Anterior cingulate cortex (tissue), 58 donors: ENCODE results near the gene IP6K1.

Experiments
- DNase-seq, 58 donors: peaks; one replicate each; lab custom pipeline; 2025; lab: John Stamatoyannopoulos, UW

Gene IP6K1

DNA sequence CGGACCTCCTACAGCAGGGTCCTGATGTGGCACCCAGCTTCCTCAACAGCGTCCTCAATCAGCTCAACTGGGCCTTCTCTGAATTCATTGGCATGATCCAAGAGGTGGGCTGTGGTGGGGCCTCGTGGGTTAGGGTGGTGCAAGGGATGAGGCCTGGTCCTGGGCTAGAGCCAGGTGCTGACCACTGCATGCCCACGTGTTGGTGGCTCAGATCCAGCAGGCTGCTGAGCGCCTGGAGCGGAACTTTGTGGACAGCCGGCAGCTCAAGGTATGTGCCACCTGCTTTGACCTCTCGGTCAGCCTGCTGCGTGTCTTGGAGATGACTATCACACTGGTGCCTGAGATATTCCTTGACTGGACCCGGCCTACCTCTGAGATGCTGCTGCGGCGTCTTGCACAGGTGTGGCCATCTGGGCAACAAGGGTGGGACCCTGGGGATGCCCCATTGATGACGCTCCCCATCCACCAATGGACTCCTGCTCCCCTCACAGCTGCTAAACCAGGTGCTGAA is 70.7 kb downstream of the IP6K1 start:
- DNase-seq = no peak

DNA sequence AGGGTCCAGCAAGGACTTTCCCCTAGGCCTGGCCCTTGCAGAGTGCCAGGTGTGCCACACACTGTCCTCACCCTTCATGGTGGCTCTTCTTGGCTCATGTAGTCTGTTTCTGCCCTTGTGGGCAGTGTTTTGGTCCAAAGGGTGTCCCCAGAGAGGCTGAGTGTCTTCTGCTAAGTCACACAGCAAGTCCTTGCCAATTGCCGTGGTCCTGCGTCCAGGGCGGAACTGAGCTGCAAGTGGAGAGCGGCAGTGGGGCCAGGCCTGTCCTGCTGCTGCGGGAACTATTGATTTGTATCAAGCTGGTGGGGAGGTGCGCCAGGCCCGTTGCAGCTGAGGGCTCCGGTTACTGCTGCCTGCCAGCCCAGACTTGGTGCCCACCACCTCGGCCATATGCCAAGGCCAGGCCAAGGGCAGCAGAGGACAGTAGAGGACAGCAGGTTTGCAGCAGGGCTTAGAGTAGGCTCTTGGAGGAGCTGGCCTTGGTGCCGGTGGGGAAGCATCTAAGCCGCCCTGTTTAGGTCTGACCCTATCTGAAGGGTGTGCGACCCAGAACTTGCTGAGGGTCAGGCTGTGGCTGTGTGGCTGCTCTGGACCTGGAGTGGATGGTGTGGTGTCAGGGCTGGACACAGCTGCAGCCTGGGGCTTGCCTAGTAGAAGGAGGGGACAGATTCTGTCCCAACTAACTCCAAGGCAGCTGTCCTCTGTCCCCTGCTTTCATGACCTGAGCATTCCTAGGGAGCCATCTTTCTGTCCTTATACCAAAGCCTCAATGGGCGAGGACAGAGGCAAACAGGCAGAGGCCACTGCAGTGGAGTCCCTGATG is 71.4 kb downstream of the IP6K1 start:
- DNase-seq = no peak

- no peak for DNase-seq
These were observed 72.8 kb downstream of the IP6K1 start for GRCh38 chr3:49713336-49714105.

- no peak for DNase-seq
These were observed 73.6 kb downstream of the IP6K1 start for GRCh38 chr3:49712631-49713317.

GRCh38 chr3:49712166-49712565 is 74.2 kb downstream of the IP6K1 start:
- no peak for DNase-seq

- DNase-seq = no peak
These were observed 74.9 kb downstream of the IP6K1 start for GRCh38 chr3:49711489-49711888.

DNA sequence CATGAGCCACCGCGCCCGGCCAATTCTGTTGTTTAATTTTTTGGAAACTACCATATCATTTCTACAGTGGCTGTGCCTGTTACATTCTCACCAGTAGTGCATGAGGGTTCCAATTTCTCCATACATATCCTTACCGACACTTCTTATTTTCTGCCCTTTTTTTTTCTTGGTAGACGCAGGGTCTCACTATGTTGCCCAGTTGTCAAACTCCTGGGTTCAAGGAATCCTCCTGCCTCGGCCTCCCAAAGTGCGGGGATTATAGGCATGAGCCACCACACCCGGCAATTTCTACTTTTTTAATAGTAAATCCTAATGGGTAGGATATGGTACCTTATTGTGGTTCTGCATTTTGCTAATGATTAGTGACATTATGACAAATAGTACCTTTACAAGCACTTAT is 76.5 kb downstream of the IP6K1 start:
- no peak for DNase-seq

GRCh38 chr3:49707113-49707480 is 79.2 kb downstream of the IP6K1 start:
- DNase-seq = peak in 6 of 58 donors; percentile 8 to 43 (median 24)

DNA sequence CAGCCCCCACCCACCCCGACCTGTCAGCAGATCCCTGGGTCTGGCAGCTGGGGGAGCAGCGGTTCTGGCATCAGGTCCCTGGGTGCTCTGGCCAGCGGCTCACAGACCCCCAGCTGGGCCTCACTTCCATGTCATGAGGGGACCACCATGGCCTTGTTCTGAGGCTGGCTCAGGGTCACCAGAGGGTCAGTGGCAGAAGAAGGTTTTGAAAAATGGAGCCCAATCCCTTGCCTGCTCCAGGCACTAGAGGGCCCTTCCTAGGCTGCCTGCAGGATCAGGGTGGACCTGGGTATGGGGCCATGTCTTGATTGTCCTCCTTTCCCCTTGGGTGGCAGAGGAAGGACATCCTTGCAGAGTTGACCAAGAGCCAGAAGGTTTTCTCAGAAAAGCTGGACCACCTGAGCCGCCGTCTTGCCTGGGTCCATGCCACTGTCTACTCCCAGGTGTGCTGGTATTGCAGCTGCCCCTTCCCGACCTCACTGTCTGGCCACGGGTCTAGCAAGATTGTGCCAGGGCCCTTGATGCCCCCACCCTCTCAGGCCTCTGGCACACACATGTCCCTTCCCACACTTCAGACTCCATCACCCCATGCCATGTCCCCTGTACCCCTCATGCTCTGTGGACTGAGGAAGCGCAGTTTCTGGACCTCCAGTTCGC is 79.8 kb downstream of the IP6K1 start:
- DNase-seq = no peak

DNA sequence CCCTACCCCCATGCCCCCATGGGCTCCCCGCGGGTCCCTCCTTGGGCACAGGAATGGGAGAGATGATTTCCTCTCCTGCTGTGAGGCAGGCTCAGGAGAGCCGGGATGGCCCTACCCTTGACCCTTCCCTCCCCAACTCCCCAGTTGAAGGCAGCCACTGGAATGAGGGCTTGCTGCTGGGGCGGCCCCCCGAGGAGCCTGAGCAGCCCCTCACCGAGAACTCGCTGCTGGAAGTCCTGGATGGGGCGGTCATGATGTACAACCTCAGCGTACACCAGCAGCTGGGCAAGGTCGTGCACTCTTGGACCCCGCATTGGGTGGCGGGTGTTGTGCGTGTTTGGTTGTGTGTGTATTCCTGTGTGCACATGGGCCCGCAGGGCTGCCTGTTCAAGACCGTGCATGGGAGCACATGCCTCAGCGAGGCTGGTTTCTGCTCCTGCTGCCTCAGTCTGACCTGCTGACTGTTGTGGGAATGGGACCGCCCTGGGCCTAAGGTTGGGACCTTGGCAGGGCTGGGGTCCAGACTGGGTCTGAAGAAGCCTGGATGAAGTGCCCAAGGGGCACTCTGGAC is 80.9 kb downstream of the IP6K1 start:
- no peak for DNase-seq

GRCh38 chr3:49704629-49705028 is 81.7 kb downstream of the IP6K1 start:
- no peak for DNase-seq

- no peak for DNase-seq
These were observed 82.4 kb downstream of the IP6K1 start for GRCh38 chr3:49703956-49704355.

GRCh38 chr3:49703443-49703927 is 82.9 kb downstream of the IP6K1 start:
- DNase-seq = peak in 39 of 58 donors; percentile 8 to 73 (median 33)

GRCh38 chr3:49702672-49703071 is 83.7 kb downstream of the IP6K1 start:
- DNase-seq = no peak

- no peak for DNase-seq
These were observed 84.8 kb downstream of the IP6K1 start for GRCh38 chr3:49701388-49702077.

GRCh38 chr3:49700453-49701128 is 85.8 kb downstream of the IP6K1 start:
- DNase-seq = no peak

- no peak for DNase-seq
These were observed 86.3 kb downstream of the IP6K1 start for GRCh38 chr3:49700014-49700413.

DNA sequence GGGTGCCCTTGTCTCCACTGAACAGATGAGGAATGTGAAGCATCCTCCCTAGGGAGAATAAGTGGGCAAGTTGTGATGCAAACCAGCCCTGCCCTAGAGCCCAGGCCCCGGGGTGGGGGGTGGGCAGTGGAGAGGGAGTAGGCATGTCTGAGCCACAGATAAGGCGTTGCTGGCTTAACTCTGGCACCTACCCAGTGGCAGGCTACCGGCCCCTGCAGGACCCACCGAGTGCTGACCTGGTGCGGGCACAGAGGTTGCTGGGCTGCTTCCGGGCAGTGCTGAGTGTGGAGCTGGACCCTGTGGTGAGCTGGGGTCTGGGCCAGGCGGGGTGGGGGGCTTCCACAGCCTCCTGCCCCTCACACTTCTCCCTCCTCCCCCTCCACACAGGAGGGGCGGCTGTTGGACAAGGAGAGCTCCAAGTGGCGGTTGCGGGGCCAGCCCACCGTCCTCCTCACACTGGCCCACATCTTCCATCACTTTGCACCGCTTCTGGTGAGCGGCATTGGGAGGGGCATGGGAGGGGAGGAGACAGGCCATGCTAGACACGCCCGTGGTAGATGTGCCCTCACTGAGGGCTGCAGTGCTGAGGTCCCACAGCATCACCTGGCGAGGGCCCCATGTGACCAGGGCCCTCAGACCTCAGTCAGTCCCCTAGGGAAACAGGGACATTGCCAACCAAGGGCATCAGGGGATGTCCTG is 86.9 kb downstream of the IP6K1 start:
- no peak for DNase-seq
